GM18498 (cell line): Measurements from ENCODE around the gene FBXW7.
A peak's percentile ranks its signal among the peaks of the same experiment; 100 is the strongest.

Experiments
- ATAC-seq: cut with Tn5 transposase; IDR thresholded peaks from one replicate; pipeline ENCODE4 v1.9.1; 2021; ENCODE audit warnings: mild to moderate bottlenecking, moderate library complexity; ENCODE audit not compliant: unreplicated experiment

The FBXW7 gene

DNA sequence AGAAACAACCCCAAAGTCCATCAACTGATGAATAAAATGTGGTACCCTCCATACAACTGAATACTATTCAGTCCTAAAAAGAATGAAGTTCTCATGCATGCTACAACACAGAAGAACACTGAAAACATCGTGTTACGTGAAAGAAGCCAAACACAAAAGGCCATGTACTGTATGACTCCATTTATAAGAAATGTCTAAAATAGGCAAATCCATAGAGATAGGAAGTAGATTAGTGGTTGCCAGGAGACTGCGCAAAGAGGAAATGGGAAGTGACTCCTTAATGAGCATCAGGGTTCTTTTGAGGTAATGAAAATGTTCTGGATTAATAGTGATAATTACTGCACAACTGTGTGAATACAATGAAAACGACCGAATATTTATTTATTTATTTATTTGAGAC, 23.4 kb downstream of the FBXW7 start:
- ATAC-seq = no peak

DNA sequence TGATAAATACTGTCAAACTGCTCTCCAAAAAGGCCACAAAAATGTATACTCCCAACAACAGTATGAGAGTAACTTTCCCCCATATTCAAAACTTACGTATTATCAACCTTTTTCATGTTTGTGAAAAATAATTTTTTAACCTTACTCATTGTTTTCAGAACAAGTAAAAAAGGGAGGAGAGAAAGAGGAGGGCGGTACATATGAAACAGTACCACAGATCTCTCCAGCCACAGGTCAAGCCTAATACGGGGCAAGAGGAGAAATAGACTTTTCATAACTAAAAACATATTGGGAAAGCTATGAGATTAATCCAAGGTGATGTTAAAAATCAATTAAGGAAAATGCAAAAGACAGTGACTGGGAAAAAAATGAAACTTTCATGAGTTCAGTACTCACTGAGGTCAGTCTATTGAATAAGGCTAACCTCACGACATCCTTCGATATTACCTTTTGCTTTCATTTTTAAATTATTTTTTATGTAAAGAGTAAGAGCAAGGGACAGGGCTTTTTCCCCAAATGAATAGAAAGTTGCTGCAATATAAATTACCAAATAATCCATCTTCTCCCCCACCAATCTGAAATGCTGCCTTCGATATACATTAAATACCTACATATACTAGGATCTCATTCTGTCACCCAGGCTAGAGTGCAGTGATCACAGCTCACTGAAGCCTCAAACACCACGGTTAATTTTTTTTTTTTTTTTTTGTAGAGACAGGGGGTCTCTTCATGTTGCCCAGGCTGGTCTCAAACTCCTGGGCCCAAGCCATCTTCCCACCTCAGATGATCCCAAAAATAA, 25.3 kb downstream of the FBXW7 start:
- peak; percentile 57 for ATAC-seq

DNA sequence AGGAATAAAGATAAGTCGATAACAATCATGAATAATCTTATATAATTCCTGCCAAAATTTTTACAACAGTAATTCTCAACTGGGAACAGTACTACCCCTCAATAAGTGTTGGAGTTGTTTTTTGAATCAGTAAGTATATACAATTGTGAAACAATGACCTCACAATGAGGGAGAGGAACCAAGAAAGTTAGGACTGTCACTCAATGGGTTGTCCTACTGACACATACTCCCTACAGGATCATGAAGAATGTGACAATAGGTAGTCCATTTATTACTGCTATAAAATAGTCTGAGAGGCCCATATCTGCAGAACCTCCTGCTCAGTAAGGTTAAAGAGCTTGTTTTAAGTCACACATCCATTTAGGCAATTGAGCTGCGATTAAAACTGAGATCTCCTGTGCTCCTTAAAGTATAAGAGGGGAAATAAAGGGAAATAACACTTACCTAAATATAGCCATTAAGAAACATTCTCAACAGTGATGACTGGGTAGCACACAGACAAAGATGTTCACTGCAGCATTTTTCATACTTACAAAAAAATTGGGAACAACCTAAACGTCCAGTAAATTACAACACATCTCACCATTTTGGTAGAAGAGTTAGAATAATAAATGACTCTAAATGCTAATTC, 26.2 kb downstream of the FBXW7 start:
- ATAC-seq = no peak

DNA sequence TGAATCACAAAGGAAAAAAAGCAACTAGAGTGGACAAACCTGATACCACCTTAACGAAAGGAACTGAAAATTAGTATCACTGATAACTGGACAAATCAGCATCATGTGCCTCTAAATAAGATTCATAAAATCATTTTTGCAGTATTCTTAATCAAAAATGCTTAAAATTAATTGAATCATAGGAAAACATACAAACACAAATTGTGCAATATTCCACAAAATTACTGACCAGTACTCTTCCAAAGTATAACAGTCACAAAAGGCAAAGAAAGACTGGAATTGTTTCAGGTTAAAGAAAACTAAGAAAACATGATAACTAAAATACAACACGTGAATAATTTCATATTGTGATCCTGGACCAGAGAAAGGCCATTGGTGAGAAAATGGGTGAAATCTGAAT, 27.1 kb downstream of the FBXW7 start:
- ATAC-seq = no peak

DNA sequence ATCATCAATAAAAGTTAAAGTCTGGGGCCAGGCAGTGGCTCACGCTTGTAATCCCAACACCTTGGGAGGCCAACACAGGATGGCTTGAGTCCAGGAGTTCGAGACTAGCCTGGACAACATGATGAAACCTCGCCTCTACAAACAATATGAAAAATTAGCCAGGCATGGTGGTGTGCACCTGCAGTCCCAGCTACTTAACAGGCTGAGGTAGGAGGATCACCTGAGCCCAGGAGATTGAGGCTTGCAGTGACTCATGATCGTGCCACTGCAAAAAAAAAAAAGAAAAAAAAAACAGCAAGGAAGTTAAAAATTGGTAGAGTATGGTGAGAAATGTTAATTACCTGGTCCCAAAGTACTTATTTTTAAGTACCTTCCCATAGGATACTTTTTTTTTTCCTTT, 27.5 kb downstream of the FBXW7 start:
- ATAC-seq = no peak

DNA sequence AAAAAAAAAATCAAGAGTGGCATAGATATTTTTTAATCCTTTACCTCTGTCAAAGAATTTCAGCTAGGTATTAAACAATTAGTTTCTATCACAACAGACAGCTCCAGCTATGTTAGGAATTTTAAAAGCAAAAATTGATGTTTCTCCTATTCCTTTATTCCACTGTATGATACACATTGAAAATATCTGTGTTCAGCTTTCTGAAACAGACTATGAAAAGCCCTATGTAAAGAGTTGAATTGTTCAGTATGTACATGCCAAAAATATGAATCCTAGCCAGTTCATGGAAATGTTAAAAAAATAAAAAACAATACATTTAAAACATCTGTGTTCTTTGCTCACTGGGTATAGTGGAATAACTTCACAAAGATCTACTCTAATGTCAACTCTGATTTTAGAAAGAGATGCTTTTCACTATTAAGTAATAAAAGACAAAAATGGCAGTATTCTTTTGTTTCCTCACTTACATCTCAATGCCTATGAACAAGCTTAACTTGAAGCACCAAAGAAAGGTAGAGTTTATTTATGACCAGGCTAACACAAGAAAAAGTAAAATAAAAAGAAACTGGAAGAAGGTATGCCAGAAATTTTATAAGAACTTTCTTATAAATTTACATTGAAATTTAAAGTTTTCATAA, 32.1 kb downstream of the FBXW7 start:
- no peak for ATAC-seq

DNA sequence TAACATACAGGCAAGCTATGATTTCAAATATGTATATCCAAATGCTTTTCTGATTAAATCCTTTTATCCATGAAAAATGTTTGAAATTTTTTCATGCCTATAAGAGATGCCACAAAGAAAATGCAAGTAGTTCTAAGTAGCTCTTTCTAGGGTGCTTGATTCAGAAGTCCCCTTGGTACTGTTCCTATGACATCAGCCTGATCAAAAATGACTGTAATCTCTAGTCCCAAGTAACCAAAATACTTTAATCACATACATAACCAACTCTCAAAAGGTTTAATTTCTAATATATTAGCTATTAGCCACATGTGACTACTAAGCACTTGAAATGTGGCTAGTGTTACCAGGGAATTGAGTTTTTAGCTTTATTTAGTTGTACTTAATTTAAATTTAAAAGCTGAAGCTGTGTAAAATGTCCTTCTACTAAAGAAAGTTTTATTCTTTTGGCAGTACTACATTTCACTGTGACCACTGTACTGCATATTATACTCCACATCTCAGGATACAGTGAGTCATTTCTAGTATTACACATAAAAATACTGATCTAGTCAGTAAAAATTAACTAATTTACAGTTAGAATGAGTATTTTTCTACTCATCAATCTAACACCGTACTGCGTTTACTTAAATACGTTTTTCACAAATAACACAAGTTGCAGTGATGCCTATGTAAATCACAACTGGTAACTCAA, 33.9 kb downstream of the FBXW7 start:
- ATAC-seq = no peak

DNA sequence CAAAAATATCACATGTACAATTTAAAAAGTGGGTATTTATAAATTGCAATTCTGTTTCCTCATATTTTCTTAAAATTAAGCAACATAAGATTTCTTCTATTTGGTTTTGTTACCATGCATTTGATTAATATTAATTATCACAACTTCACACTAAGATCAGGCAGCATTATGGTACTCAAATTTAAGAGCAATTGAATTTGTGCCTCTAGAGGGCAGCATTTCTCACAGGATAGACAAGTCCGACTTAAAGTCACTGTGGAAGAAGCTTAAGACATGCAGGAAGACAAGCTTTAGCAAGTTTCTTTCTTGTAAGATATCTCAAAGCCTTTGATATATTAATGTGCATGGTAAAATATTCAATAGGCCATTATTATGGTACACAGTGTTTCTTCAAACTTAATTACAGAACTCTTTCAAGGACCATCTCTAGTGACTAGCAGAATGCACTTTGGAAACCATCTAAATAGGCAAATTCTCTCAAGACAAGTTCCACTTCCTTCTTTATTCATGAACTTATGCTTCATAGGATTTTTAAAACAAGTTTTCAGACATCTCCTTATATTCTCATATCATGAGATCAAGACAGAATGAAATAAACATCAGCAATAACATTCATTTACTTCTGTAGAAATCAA, 35.0 kb downstream of the FBXW7 start:
- peak; percentile 54 for ATAC-seq

DNA sequence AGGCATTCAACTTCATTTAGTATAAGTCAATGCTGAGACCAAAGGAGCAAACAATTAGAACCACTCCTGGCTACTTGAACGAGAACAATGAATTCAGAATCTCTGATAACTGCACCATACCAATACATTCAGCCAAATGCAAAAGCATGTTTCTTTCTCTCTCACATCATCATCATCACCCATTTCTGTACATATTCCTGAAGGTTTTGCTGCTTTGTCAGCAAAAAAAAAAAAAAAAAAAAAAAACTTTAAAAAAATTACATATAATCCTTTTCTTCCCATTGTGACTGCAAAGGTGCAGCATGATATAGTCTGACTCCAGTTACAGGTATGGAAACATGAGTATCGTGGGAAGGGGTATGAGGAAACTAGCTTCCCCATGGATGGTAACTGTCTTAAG, 35.6 kb downstream of the FBXW7 start:
- no peak for ATAC-seq

DNA sequence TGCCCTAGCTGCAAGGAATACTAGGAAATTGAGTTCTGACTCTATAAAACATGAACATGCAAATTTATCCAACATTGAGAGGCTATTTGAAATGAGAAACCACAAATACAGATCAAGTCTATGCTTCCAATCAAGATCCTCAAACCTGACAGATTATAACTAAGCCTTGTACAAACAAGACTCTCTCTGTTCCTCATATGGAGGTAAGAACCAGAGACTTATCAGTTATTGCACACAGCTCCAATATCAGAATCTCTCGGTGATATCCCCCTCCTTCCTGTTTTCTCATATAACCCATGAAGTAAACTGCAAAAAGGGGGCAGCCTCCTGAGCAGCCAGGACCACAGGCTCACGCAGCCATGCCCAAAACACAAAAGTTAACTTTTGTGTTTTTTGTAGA, 36.5 kb downstream of the FBXW7 start:
- ATAC-seq = no peak

DNA sequence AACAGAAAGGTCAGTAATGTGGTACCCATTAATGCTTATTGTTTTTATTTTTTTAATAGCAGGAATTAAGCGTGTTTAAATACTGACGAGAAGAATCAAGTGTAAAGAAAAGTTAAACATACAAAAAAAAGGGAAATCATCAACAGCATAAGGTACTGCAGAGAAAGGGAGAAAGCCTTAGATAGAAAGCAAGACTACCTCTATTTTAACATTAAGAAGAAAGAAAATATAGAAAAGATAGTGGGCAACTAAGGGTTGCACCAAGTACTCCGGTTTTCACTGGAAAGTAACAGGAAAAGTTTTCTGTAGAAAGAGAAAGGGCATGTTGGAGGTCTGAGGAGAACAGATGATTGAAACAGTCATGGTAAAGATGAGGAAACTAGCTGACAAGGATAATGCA, 41.9 kb downstream of the FBXW7 start:
- no peak for ATAC-seq

DNA sequence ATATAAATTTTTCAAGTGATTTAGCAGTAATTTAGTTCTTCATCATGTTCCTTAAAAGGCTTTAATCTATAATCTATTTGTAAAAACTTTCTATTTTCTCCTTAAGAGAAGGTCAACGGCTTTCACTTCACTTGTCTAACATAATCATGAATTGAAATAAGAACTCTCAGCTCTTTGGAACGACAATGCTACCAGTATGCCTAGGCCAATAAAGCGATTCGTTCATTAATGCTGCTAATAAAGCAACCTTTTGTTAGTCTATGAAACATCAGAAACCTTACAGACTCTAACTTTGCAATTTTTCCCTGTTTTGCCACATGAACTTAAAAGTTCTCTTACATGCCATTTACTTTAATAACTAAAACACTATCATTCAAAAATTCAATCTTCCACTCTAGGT, 47.6 kb downstream of the FBXW7 start:
- no peak for ATAC-seq

DNA sequence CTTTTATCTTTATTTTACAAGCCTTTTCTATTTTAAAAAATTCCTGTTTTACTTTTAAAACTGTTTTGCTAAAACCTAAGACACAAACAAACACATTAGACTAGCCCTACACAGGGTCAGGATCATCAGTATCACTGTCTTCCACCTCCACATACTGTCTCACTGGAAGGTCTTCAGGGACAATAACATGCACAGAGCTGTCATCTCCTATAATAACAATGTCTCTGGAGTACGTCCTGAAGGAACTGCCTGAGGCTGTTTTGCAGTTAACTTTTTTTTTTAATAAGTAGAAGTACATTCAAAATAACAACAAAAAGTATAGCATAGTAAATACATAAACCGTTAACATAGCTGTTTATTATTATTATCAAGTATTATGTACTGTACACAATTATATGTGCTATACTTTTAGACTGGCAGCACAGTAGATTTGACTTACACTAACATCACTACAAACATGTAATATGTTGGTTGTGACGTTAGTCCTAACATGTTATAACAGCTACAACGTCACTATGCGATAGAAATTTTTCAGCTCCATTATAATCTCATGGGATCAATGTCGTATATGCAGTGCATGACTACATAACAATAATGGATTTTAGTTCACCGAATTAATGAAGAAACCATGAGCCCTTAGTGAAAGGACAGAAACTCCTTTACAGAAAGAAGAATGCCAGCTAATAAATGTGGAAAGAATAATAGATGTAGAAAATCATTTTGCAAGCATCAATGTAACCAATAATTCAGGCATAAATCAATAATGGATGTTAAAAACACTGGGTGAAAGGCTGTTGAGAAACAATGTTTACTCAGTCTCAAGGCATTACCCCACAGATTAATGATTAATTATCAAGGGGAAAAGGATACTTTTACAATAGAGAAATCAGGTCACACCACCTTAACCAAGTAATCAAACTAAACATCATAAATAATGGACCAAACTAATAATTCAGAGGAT, 49.2 kb downstream of the FBXW7 start:
- ATAC-seq = no peak

DNA sequence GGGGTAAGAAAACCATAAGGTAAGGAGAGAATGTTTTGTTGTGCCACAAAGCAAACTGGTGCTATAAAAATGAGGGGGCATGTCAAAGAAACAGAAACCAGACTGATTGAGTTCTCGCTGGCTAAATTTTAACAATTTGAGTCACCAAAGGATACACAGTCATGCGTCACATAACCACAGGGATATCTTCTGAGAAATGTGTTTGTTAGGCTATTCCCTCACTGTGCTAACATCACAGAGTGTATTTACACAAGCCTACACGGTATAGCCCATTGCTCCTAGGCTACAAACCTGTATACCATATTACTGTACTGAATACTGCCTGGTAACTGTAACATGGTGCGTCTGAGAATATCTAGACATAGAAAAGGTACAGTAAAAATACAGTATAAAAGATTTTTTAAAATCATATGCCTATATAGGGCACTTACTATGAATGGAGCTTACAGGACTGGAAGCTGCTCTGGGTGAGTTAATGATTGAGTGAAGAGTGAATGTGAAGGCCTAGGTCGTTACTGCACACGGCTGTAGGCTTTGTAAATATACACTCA, 50.1 kb downstream of the FBXW7 start:
- peak; percentile 95 for ATAC-seq

DNA sequence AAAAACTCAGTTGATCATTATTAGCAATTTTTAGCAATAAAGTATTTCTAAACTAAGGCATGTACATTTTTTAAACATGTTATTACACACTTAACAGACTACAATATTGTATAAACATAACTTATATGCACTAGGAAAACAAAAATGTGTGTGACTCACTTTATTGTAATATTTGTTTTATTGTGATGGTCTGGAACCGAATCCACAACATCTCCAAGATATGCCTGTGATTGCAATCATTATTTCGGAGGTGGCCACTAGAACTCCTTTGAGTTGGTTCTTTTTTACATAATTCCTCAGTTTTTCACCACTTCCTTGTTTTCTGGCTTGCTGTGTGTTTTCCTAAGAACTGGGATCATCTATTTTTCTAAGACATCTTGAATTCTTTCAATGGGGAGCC, 53.7 kb downstream of the FBXW7 start:
- no peak for ATAC-seq

DNA sequence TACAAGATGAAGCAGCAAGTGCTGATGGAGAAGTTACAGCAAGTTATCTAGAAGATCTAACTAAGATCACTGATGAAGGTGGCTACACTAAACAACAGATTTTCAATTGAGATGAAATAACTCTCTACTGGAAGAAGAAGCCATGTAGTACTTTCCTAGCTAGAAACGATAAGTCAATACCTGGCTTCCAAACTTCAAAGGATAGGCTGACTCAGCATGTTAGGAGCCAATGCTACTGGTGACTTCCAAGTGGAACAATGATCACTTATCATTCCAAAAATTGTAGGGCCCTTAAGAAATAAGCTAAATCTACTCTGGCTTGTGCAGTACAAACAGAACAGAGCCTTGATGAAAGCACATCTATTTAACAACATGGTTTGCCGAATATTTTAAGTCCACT, 55.0 kb downstream of the FBXW7 start:
- no peak for ATAC-seq

DNA sequence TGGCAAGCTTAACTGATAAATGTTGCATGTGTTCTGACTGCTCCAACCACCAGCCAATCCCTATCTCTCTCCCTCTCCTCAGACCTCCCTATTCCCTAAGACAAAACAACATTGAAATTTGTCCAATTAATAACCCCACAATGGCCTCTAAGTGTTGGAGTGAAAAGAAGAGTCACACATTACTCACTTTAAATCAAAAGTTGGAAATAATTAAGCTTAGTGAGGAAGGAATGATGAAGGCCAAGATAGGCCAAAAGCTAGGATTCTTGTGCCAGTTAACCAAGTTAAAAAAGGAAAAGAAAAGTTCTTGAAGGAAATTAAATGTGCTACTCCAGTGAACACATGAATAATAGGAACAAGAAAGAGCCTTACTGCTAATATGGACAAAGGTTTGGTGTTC, 55.6 kb downstream of the FBXW7 start:
- ATAC-seq = no peak

DNA sequence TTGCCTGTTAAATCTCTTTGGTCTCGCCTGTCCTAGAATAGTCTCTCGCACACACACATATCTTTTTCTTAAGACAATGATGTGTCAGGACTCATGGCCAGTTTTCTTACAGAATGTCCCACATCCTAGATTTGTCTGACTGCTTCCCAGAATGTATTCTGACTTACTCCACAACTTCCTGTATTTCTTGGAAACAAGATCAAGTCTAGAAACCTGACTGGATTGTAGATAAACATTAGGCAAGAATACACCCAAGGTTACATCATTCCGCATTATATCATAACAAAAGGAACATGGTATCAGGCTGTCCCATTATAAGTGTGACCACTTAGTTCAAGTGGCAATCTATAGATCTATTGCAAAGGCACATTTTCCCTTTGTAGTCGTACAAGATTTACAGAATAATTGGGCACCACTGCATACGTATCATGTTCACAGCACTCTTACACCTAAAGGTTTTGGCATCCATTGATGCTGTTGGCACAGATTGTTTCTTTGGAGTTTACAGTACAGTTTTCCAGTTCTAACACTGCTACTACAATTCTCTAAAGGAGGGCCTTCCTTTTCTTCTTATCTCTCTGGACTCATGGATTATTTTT, 56.4 kb downstream of the FBXW7 start:
- no peak for ATAC-seq

DNA sequence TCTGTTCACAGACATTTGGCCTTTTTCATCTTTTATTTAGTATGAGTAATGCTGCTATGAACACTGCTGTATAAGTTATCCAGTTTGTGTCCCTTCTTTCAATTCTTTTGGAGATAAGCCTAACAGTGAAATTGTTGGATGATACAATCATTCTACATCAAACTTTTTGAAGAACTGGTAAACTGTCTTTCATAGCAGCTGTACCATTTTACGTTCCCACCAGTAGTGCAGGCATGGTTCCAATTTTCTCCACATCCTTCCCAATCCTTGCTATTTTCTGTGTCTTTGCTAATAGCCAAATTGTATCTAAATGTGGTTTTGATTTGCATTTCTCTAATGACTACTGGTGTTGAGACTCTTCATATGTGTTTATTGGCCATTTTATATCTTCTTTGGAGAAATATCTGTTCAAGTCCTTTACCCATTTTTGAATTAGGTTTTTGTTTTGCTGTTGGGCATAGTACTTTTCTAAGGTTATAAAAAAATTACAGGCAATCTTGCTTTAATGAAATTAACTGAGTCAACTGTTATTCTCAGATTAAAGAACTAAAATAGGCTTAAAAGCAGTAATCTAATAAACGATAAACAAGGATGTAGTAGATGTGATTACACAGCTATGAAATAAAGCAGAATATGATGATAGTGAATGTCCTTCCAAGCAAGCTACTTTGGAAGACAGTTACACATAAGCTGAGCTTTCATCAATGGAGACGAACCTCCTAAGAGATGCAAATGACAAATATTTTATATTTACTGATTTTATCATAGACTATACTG, 57.2 kb downstream of the FBXW7 start:
- no peak for ATAC-seq
